ENCODE data around the gene LSM2. TPM values are rescaled to one million over a fixed set of nuclear protein-coding genes. Genes with fewer than 3 reads are reported as not detected.
A peak's percentile ranks its signal among the peaks of the same experiment; 100 is the strongest.

The LSM2 gene
- total RNA-seq, 4 donors from 2014 or later, result 25.1 to 43.7 (median 32.9) TPM

GRCh38 chr6:31775184-31775583, 31.6 kb downstream of the LSM2 start:
- no peak for ATAC-seq
- in situ Hi-C loops (cut with MboI; ENCODE audit: low sequenced_read_pairs in 4 of 4), result loop anchor here in 2 of 4 donors (10.0 kb wide), 1 partner anchor 60 kb away; no protein-coding TSS in a partner anchor
- H3K36me3 ChIP-seq, result peaks cover 0 to 19% of the 10 kb centered on the region in 2 donors
- peak overlapping the region in 3 of 4 donors; percentile 18 to 88 (median 85) for H3K27ac ChIP-seq
- peaks cover 11 to 17% of the 10 kb centered on the region in 2 donors for H3K4me1 ChIP-seq
- H3K4me3 ChIP-seq, result no peak overlapping the region
- no peak for TF ChIP-seq POLR2A (IDR thresholded peaks at IDR 0.05)
- TF ChIP-seq, protein P1, sequence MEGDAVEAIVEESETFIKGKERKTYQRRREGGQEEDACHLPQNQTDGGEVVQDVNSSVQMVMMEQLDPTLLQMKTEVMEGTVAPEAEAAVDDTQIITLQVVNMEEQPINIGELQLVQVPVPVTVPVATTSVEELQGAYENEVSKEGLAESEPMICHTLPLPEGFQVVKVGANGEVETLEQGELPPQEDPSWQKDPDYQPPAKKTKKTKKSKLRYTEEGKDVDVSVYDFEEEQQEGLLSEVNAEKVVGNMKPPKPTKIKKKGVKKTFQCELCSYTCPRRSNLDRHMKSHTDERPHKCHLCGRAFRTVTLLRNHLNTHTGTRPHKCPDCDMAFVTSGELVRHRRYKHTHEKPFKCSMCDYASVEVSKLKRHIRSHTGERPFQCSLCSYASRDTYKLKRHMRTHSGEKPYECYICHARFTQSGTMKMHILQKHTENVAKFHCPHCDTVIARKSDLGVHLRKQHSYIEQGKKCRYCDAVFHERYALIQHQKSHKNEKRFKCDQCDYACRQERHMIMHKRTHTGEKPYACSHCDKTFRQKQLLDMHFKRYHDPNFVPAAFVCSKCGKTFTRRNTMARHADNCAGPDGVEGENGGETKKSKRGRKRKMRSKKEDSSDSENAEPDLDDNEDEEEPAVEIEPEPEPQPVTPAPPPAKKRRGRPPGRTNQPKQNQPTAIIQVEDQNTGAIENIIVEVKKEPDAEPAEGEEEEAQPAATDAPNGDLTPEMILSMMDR (IDR thresholded peaks at IDR 0.05 in 4 of 5, conservative IDR thresholded peaks at IDR 0.05 in 1 of 5), result no peak
- intact Hi-C loops (cut with DNase I; ENCODE audit: low total_unique reads), result loop anchor here (1.0 to 10.0 kb wide), 2 partner anchors 55 to 90 kb away; partner anchors contain the start of gene NEU1
- no peak for DNase-seq
- H3K9me3 ChIP-seq, result no peaks in the 10 kb centered on the region
- no peaks in the 10 kb centered on the region for H3K27me3 ChIP-seq

DNA sequence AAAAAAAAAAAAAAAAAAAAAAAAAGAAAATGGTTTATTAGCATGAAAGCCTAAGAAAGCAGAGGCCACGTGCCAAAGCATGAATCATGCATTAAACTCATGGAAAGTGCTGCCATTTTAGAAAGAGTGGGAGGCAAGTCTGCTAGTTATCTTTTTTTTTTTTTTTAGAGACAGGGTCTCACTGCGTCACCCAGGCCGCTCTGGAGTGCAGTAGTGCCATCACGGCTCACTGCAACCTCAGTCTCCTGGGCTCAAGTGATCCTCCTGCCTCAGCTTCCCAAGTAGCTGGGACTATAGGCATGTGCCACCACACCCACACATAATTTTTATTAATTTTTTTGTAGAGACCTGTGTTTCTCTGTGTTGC, 34.8 kb downstream of the LSM2 start:
- ATAC-seq (no peak), DNase-seq (no peak)
- Histone ChIP-seq H3K27me3 (no peaks in the 10 kb centered on the region), H3K4me3 (no peak overlapping the region), H3K4me1 (peaks cover 4 to 9% of the 10 kb centered on the region in 2 donors), H3K9me3 (no peaks in the 10 kb centered on the region), H3K27ac (no peak overlapping the region), H3K36me3 (no peaks in the 10 kb centered on the region)
- in situ Hi-C loops (cut with MboI; ENCODE audit: low sequenced_read_pairs in 4 of 4), result loop anchor here in 2 of 4 donors (5.0 to 10.0 kb wide), 2 partner anchors 63 to 85 kb away; no protein-coding TSS in a partner anchor
- intact Hi-C loops (cut with DNase I; ENCODE audit: low total_unique reads), result loop anchor here (10.0 kb wide), 1 partner anchor 93 kb away; the partner anchor contains the start of gene NEU1
- TF ChIP-seq POLR2A (IDR thresholded peaks at IDR 0.05), result no peak
- TF ChIP-seq, protein P1 (IDR thresholded peaks at IDR 0.05 in 4 of 5, conservative IDR thresholded peaks at IDR 0.05 in 1 of 5), result no peak

- H3K36me3 ChIP-seq, result no peaks in the 10 kb centered on the region
- no peak overlapping the region for H3K27ac ChIP-seq
- TF ChIP-seq, protein P1 (IDR thresholded peaks at IDR 0.05 in 4 of 5, conservative IDR thresholded peaks at IDR 0.05 in 1 of 5), result no peak
- no peak for TF ChIP-seq POLR2A (IDR thresholded peaks at IDR 0.05)
- H3K9me3 ChIP-seq, result no peaks in the 10 kb centered on the region
- in situ Hi-C loops (cut with MboI; ENCODE audit: low sequenced_read_pairs in 4 of 4) (loop anchor here in 2 of 4 donors (5.0 to 10.0 kb wide), 2 partner anchors 64 to 84 kb away; no protein-coding TSS in a partner anchor), intact Hi-C loops (cut with DNase I; ENCODE audit: low total_unique reads) (loop anchor here (10.0 kb wide), 1 partner anchor 94 kb away; the partner anchor contains the start of gene NEU1)
- no peak for DNase-seq
- no peaks in the 10 kb centered on the region for H3K4me1 ChIP-seq
- no peaks in the 10 kb centered on the region for H3K27me3 ChIP-seq
- no peak for ATAC-seq
- no peak overlapping the region for H3K4me3 ChIP-seq
Measured at GRCh38 chr6:31770860-31771259, 35.9 kb downstream of the LSM2 start.

DNA sequence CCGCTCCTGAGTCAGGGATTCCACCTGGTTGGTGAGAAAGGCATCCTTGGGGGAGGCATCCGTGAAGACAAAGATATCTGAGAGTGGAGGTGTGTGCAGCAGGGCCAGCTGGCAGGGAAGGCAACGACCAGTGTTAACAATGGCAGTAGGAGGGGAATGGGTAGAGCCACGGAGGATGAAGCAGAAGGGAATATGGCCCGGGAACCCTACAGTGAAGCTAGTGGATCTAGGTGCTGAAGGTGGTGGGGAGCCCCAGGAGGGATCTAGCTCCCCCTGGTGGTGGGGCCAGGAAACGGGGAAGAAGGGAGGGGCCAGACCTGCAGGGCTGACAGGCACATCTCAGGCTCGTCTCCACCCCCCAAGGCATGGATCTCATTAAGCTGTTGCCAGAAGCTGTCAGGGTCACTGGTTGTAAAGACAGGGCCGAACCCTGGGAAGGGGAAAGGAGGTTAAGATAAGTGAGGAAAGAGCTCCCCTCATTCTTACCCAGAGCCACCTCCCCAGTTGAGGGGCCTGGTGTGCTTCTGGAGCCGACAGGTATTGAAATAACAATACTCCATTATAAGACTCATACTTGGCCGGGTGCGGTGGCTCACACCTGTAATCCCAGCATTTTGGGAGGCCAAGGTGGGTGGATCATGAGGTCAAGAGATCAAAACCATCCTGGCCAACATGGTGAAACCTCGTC, 36.9 kb downstream of the LSM2 start:
- in situ Hi-C loops (cut with MboI; ENCODE audit: low sequenced_read_pairs in 4 of 4), result loop anchor here in 3 of 4 donors (5.0 to 10.0 kb wide), 3 partner anchors 65 to 88 kb away; partner anchors contain the start of gene LY6G5C (in 1 of the 3)
- Histone ChIP-seq H3K9me3 (no peaks in the 10 kb centered on the region), H3K27me3 (no peaks in the 10 kb centered on the region), H3K4me3 (no peak overlapping the region), H3K36me3 (no peaks in the 10 kb centered on the region), H3K27ac (no peak overlapping the region), H3K4me1 (no peaks in the 10 kb centered on the region)
- DNase-seq, result peak; percentile 51 to 77
- intact Hi-C loops (cut with DNase I; ENCODE audit: low total_unique reads), result loop anchor here (1.0 to 10.0 kb wide), 2 partner anchors 90 to 95 kb away; partner anchors contain the start of gene NEU1
- ATAC-seq, result peak; percentile 55 to 77
- TF ChIP-seq, protein P1 (IDR thresholded peaks at IDR 0.05 in 4 of 5, conservative IDR thresholded peaks at IDR 0.05 in 1 of 5), result peak; percentile 66 to 89 (median 83)
- TF ChIP-seq POLR2A (IDR thresholded peaks at IDR 0.05), result no peak

Data from gastrocnemius medialis (tissue), 4 donors.